GM23338 (cell line): ENCODE results near the gene MCC.

Experiments
- CREB1 ChIP-seq: fragments of 250-450 bp; sonication (Bioruptor Pico); IDR thresholded peaks from 2 replicates; pipeline ENCODE4 v1.5.0; 2020; ENCODE audit warnings: low read depth, mild to moderate bottlenecking, moderate library complexity
- EZH2 ChIP-seq: fragments of 200-600 bp; sonication (generic); IDR thresholded peaks from one replicate; pipeline ENCODE4 v1.8.0; 2017; ENCODE audit warnings: antibody characterized with exemption, mild to moderate bottlenecking, low read depth; ENCODE audit not compliant: unreplicated experiment
- EZH2phosphoT487 ChIP-seq: fragments of 200-600 bp; sonication (generic); IDR thresholded peaks from one replicate; pipeline ENCODE4 v1.8.1; 2018; ENCODE audit warnings: antibody characterized with exemption; ENCODE audit not compliant: unreplicated experiment
- JUNB ChIP-seq: IDR thresholded peaks from one replicate; pipeline ENCODE4 v1.6.1; 2016; ENCODE audit warnings: antibody characterized with exemption; ENCODE audit not compliant: unreplicated experiment
- POLR2AphosphoS5 ChIP-seq: IDR thresholded peaks from 2 replicates; pipeline ENCODE4 v1.6.1; 2016; ENCODE audit warnings: antibody characterized with exemption, low read depth
- ZNF331 ChIP-seq: fragments of 250-450 bp; sonication (Bioruptor Pico); IDR thresholded peaks from 2 replicates; pipeline ENCODE4 v1.5.0; 2020; ENCODE audit warnings: low read depth, mild to moderate bottlenecking, moderate library complexity
- TF ChIP-seq, protein P1 (sequence below), 2 experiments: fragments of 200-600 bp in 1 of 2; sonication (generic) in 1 of 2; conservative IDR thresholded peaks; 2 replicates each; pipeline versions ENCODE4 v1.5.1 to v1.6.1; 2016 to 2017; ENCODE audit warnings: antibody characterized with exemption in 2 of 2, low read depth in 2 of 2, mild to moderate bottlenecking in 2 of 2, moderate library complexity in 1 of 2
- TF ChIP-seq, protein P2 (sequence below): IDR thresholded peaks from one replicate; pipeline ENCODE4 v1.6.1; 2018; ENCODE audit warnings: antibody characterized with exemption; ENCODE audit not compliant: unreplicated experiment

DNA sequence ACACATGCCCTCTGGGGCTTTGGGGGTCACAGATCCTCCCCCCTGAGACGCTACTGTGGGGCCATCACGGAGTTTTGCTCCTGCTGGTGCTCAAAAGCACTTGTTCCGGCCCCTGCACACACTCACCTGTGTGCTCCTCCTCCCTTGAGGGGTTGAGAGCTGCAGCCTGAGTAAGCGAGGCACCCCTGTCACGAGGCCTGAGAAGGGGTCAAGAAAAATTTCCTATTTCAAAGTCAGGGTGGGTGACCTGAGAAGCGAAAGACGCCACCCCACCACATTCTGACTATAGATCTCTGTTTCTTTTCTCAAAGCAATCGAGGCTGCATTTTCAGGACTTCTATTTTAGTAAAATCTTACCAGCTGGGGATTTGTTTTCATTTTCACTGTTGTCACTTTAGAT is 373.2 kb downstream of the MCC start:
- TF ChIP-seq, protein P1, sequence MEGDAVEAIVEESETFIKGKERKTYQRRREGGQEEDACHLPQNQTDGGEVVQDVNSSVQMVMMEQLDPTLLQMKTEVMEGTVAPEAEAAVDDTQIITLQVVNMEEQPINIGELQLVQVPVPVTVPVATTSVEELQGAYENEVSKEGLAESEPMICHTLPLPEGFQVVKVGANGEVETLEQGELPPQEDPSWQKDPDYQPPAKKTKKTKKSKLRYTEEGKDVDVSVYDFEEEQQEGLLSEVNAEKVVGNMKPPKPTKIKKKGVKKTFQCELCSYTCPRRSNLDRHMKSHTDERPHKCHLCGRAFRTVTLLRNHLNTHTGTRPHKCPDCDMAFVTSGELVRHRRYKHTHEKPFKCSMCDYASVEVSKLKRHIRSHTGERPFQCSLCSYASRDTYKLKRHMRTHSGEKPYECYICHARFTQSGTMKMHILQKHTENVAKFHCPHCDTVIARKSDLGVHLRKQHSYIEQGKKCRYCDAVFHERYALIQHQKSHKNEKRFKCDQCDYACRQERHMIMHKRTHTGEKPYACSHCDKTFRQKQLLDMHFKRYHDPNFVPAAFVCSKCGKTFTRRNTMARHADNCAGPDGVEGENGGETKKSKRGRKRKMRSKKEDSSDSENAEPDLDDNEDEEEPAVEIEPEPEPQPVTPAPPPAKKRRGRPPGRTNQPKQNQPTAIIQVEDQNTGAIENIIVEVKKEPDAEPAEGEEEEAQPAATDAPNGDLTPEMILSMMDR (conservative IDR thresholded peaks at IDR 0.05; ENCODE audit: low read depth in 2 of 2) = no peak
- TF ChIP-seq EZH2phosphoT487 = no peak
- no peak for TF ChIP-seq POLR2AphosphoS5
- TF ChIP-seq EZH2 = no peak
- TF ChIP-seq, protein P2, sequence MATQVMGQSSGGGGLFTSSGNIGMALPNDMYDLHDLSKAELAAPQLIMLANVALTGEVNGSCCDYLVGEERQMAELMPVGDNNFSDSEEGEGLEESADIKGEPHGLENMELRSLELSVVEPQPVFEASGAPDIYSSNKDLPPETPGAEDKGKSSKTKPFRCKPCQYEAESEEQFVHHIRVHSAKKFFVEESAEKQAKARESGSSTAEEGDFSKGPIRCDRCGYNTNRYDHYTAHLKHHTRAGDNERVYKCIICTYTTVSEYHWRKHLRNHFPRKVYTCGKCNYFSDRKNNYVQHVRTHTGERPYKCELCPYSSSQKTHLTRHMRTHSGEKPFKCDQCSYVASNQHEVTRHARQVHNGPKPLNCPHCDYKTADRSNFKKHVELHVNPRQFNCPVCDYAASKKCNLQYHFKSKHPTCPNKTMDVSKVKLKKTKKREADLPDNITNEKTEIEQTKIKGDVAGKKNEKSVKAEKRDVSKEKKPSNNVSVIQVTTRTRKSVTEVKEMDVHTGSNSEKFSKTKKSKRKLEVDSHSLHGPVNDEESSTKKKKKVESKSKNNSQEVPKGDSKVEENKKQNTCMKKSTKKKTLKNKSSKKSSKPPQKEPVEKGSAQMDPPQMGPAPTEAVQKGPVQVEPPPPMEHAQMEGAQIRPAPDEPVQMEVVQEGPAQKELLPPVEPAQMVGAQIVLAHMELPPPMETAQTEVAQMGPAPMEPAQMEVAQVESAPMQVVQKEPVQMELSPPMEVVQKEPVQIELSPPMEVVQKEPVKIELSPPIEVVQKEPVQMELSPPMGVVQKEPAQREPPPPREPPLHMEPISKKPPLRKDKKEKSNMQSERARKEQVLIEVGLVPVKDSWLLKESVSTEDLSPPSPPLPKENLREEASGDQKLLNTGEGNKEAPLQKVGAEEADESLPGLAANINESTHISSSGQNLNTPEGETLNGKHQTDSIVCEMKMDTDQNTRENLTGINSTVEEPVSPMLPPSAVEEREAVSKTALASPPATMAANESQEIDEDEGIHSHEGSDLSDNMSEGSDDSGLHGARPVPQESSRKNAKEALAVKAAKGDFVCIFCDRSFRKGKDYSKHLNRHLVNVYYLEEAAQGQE = no peak
- no peak for TF ChIP-seq JUNB
- TF ChIP-seq ZNF331 (CRISPR knock-in tag) = no peak
- no peak for TF ChIP-seq CREB1
